Panc1 (cell line): ENCODE data around the gene DNPEP.

Source experiments
- CTCF ChIP-seq: fragments of 450-650 bp; IDR thresholded peaks from 2 replicates; pipeline ENCODE4 v1.5.1; 2017; ENCODE audit warnings: mild to moderate bottlenecking
- POLR2AphosphoS5 ChIP-seq: IDR thresholded peaks from 2 replicates; pipeline ENCODE4 v1.6.1; 2012; ENCODE audit warnings: mild to moderate bottlenecking, low read depth, low read length, moderate library complexity
- SIN3A ChIP-seq: IDR thresholded peaks from 2 replicates; pipeline ENCODE4 v1.6.1; 2012; ENCODE audit warnings: low read depth, mild to moderate bottlenecking, low read length, moderate library complexity, borderline replicate concordance; ENCODE audit not compliant: insufficient read depth

- TF ChIP-seq CTCF, result no peak
- no peak for TF ChIP-seq POLR2AphosphoS5
- TF ChIP-seq SIN3A, result no peak
Measured at GRCh38 chr2:219325136-219325535, 62.6 kb downstream of the DNPEP start.
